T-helper 17 cell (primary cell): Measurements from ENCODE around the gene MKNK1. TPM values are rescaled to one million over a fixed set of nuclear protein-coding genes. Genes with fewer than 3 reads are reported as not detected.

Experiments used
- ATAC-seq: fragments of 150-1000 bp; cut with Tn5 transposase; 2 replicates; pipeline ENCODE4 v1.10.0; 2021; ENCODE audit warnings: mild to moderate bottlenecking, moderate library complexity
- DNase-seq, 3 donors: peaks; one replicate each; pipeline versions ENCODE4 v3.0.0 to v3.0.0-alpha.2; 2020 to 2021
- H3K9me3 ChIP-seq: one replicate; pipeline ENCODE4 v1.7.0; 2013; ENCODE audit warnings: low read length, mild to moderate bottlenecking; ENCODE audit not compliant: control insufficient read depth, poor library complexity, severe bottlenecking
- H3K27ac Mint-ChIP-seq: one replicate; pipeline ENCODE4 v1.8.0; 2022; ENCODE audit warnings: mild to moderate bottlenecking, moderate library complexity, mixed read lengths
- H3K27me3 Mint-ChIP-seq: one replicate; pipeline ENCODE4 v1.8.0; 2022; ENCODE audit warnings: mixed read lengths
- H3K36me3 Mint-ChIP-seq: one replicate; pipeline ENCODE4 v1.8.0; 2022; ENCODE audit warnings: low read depth, mixed read lengths
- H3K4me1 Mint-ChIP-seq: one replicate; pipeline ENCODE4 v1.8.0; 2022; ENCODE audit warnings: mild to moderate bottlenecking, mixed read lengths
- H3K4me3 Mint-ChIP-seq: one replicate; pipeline ENCODE4 v1.8.0; 2022; ENCODE audit warnings: mild to moderate bottlenecking, moderate library complexity, mixed read lengths
- total RNA-seq, 4 donors: library from RNA in 2 of 4; stranded (reverse) in 2 of 4; gene quantifications; one replicate each; pipeline ENCODE4 v1.2.3 and lab custom pipeline; 2022 to 2026

MKNK1 gene
- total RNA-seq, 2 donors from 2014 or later: 48.5 to 73.2 TPM

- H3K36me3 Mint-ChIP-seq: peaks cover 8% of the 10 kb centered on the region
- DNase-seq (no peak), ATAC-seq (no peak)
- H3K4me3 Mint-ChIP-seq: peak overlapping the region; percentile 26
- H3K9me3 ChIP-seq: peaks cover 3% of the 10 kb centered on the region
- H3K4me1 Mint-ChIP-seq: peaks cover 28% of the 10 kb centered on the region
- peak overlapping the region; percentile 90 for H3K27ac Mint-ChIP-seq
- H3K27me3 Mint-ChIP-seq: no peaks in the 10 kb centered on the region
These were observed 23.7 kb downstream of the MKNK1 start for GRCh38 chr1:46580140-46580903.

GRCh38 chr1:46577671-46578070, 26.4 kb downstream of the MKNK1 start:
- ATAC-seq (no peak), DNase-seq (no peak)
- Mint-ChIP-seq H3K4me1 (peaks cover 22% of the 10 kb centered on the region), H3K36me3 (peaks cover 3% of the 10 kb centered on the region), H3K27ac (peak overlapping the region; percentile 27), H3K27me3 (no peaks in the 10 kb centered on the region), H3K4me3 (no peak overlapping the region)
- H3K9me3 ChIP-seq: peaks cover 3% of the 10 kb centered on the region

- no peak overlapping the region for H3K27ac Mint-ChIP-seq
- H3K4me1 Mint-ChIP-seq: peaks cover 12% of the 10 kb centered on the region
- ATAC-seq: no peak
- H3K9me3 ChIP-seq: peaks cover 3% of the 10 kb centered on the region
- peaks cover 3% of the 10 kb centered on the region for H3K36me3 Mint-ChIP-seq
- H3K4me3 Mint-ChIP-seq: no peak overlapping the region
- no peak for DNase-seq
- H3K27me3 Mint-ChIP-seq: no peaks in the 10 kb centered on the region
These were observed 27.5 kb downstream of the MKNK1 start for GRCh38 chr1:46576596-46576995.

GRCh38 chr1:46575778-46576177, 28.3 kb downstream of the MKNK1 start:
- peaks cover 3% of the 10 kb centered on the region for H3K9me3 ChIP-seq
- Mint-ChIP-seq H3K36me3 (peaks cover under 1% of the 10 kb centered on the region), H3K27ac (no peak overlapping the region), H3K27me3 (no peaks in the 10 kb centered on the region), H3K4me1 (peaks cover 6% of the 10 kb centered on the region), H3K4me3 (no peak overlapping the region)
- DNase-seq: no peak
- no peak for ATAC-seq

- Mint-ChIP-seq H3K36me3 (no peaks in the 10 kb centered on the region), H3K27ac (no peak overlapping the region)
These were observed 28.8 kb downstream of the MKNK1 start for GRCh38 chr1:46575300-46575699.

GRCh38 chr1:46571691-46572225, 32.3 kb downstream of the MKNK1 start:
- Mint-ChIP-seq H3K4me1 (peaks cover 2% of the 10 kb centered on the region), H3K27ac (no peak overlapping the region), H3K4me3 (no peak overlapping the region), H3K27me3 (no peaks in the 10 kb centered on the region), H3K36me3 (peaks cover 3% of the 10 kb centered on the region)
- H3K9me3 ChIP-seq: no peaks in the 10 kb centered on the region
- ATAC-seq (no peak), DNase-seq (no peak)

More at GRCh38 chr1:46575300-46575699, 28.8 kb downstream of the MKNK1 start:
- peaks cover 3% of the 10 kb centered on the region for H3K9me3 ChIP-seq
- Mint-ChIP-seq H3K4me1 (peaks cover 2% of the 10 kb centered on the region), H3K27me3 (no peaks in the 10 kb centered on the region), H3K4me3 (no peak overlapping the region)
- DNase-seq (no peak), ATAC-seq (no peak)

GRCh38 chr1:46569884-46570725, 34.0 kb downstream of the MKNK1 start:
- Mint-ChIP-seq H3K36me3 (peaks cover 3% of the 10 kb centered on the region), H3K27ac (no peak overlapping the region), H3K4me1 (peaks cover 2% of the 10 kb centered on the region), H3K27me3 (no peaks in the 10 kb centered on the region), H3K4me3 (no peak overlapping the region)
- ATAC-seq: no peak
- no peaks in the 10 kb centered on the region for H3K9me3 ChIP-seq
- no peak for DNase-seq

GRCh38 chr1:46569116-46569515, 35.0 kb downstream of the MKNK1 start:
- DNase-seq: no peak
- Mint-ChIP-seq H3K4me3 (no peak overlapping the region), H3K4me1 (peaks cover 2% of the 10 kb centered on the region), H3K27ac (no peak overlapping the region), H3K27me3 (no peaks in the 10 kb centered on the region), H3K36me3 (peaks cover 6% of the 10 kb centered on the region)
- no peaks in the 10 kb centered on the region for H3K9me3 ChIP-seq
- no peak for ATAC-seq

- ATAC-seq (no peak), DNase-seq (no peak)
- Mint-ChIP-seq H3K4me1 (peaks cover 2% of the 10 kb centered on the region), H3K27ac (no peak overlapping the region), H3K36me3 (peaks cover 6% of the 10 kb centered on the region), H3K4me3 (no peak overlapping the region), H3K27me3 (no peaks in the 10 kb centered on the region)
- no peaks in the 10 kb centered on the region for H3K9me3 ChIP-seq
These were observed 35.6 kb downstream of the MKNK1 start for GRCh38 chr1:46568461-46568891.

GRCh38 chr1:46563341-46563740, 40.7 kb downstream of the MKNK1 start:
- Mint-ChIP-seq H3K27ac (no peak overlapping the region), H3K27me3 (no peaks in the 10 kb centered on the region)
- ATAC-seq: no peak

GRCh38 chr1:46562498-46562897, 41.6 kb downstream of the MKNK1 start:
- H3K27ac Mint-ChIP-seq: no peak overlapping the region
- DNase-seq (no peak), ATAC-seq (no peak)
- H3K4me1 Mint-ChIP-seq: no peaks in the 10 kb centered on the region
- H3K9me3 ChIP-seq: no peaks in the 10 kb centered on the region
- H3K36me3 Mint-ChIP-seq: peaks cover 6% of the 10 kb centered on the region
- H3K27me3 Mint-ChIP-seq: no peaks in the 10 kb centered on the region
- no peak overlapping the region for H3K4me3 Mint-ChIP-seq

More at GRCh38 chr1:46563341-46563740, 40.7 kb downstream of the MKNK1 start:
- peaks cover 2% of the 10 kb centered on the region for H3K4me1 Mint-ChIP-seq
- peaks cover 6% of the 10 kb centered on the region for H3K36me3 Mint-ChIP-seq
- DNase-seq: no peak
- H3K9me3 ChIP-seq: no peaks in the 10 kb centered on the region
- no peak overlapping the region for H3K4me3 Mint-ChIP-seq

- Mint-ChIP-seq H3K4me1 (peaks cover 2% of the 10 kb centered on the region), H3K27ac (peak overlapping the region; percentile 51), H3K4me3 (no peak overlapping the region), H3K27me3 (no peaks in the 10 kb centered on the region), H3K36me3 (peaks cover 3% of the 10 kb centered on the region)
- DNase-seq (no peak), ATAC-seq (no peak)
- no peaks in the 10 kb centered on the region for H3K9me3 ChIP-seq
These were observed 45.1 kb downstream of the MKNK1 start for GRCh38 chr1:46558966-46559365.
